ENCODE data around the gene ZEB2. TPM values are rescaled to one million over a fixed set of nuclear protein-coding genes. Genes with fewer than 3 reads are reported as not detected.

ZEB2 gene
- total and polyA plus RNA-seq, 2 of the 13 experiments (the other 11 are each of a cell fraction or from before 2014, with no cell fraction given), result 0.07 TPM; not detected in 1

DNA sequence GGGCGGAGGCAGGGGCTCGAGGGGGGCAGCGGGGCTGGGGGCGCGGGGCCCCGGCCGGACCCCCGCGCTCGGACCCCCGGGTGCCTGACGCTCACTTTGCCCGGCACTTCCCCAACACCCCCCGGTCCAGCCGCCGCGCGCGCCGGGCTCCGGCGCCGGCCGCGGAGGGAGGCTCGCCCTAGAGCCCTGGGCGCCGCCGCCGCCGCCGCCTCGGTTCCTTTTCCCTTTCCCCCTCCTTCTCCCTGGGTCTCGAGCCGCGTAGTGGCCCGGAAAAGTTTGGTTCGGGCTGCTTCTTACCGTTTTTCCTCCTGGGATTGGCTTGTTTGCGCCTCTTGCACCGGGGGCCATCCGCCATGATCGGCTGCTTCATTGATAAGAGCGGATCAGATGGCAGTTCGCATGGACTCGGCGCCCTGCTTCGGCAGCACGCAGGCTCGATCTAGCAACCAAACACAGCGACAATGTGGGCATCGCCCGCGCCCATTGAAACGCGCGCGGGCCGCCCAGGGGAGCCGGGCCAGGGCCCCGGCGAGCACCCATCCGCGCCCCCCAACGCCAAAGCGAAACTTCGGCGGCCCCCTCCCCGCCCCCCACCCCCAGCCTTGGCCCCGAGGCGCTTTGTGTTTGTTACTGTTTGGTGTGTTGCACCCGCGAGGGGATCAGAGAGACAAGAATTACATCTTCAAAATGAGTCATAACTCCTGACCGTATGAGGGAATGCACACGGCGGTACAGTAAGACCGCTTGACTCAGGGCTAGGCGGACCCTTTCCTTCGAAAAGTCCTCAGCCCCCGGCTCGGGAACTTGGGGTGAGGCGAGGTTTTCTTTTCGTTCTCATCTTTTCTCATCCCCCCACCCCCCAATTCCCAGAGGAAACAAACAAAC is 2.7 kb downstream of the ZEB2 start (continued):
- TF ChIP-seq ZNF235 (CRISPR knock-in tag; IDR thresholded peaks at IDR 0.05; ENCODE audit: borderline replicate concordance), result no peak
- TF ChIP-seq EZH2 (conservative IDR thresholded peaks at IDR 0.05; ENCODE audit: low read depth, low read length), result no peak; the same call in 1 of the 2 replicates
- no peak for TF ChIP-seq ZFP82 (CRISPR knock-in tag; IDR thresholded peaks at IDR 0.05; ENCODE audit: borderline replicate concordance)
- TF ChIP-seq, protein P1, sequence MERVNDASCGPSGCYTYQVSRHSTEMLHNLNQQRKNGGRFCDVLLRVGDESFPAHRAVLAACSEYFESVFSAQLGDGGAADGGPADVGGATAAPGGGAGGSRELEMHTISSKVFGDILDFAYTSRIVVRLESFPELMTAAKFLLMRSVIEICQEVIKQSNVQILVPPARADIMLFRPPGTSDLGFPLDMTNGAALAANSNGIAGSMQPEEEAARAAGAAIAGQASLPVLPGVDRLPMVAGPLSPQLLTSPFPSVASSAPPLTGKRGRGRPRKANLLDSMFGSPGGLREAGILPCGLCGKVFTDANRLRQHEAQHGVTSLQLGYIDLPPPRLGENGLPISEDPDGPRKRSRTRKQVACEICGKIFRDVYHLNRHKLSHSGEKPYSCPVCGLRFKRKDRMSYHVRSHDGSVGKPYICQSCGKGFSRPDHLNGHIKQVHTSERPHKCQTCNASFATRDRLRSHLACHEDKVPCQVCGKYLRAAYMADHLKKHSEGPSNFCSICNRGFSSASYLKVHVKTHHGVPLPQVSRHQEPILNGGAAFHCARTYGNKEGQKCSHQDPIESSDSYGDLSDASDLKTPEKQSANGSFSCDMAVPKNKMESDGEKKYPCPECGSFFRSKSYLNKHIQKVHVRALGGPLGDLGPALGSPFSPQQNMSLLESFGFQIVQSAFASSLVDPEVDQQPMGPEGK (CRISPR knock-in tag; IDR thresholded peaks at IDR 0.05), result no peak
- no peak for TF ChIP-seq GLI4 (CRISPR knock-in tag; IDR thresholded peaks at IDR 0.05; ENCODE audit: borderline replicate concordance)
- 0 out of 2 replicates have a peak, but pooled peaks have one; percentile 15 for TF ChIP-seq HNRNPL (IDR thresholded peaks at IDR 0.05; ENCODE audit: low read depth, low read length)
- TF ChIP-seq RBAK (CRISPR knock-in tag; IDR thresholded peaks at IDR 0.05), result no peak
- TF ChIP-seq, protein P2, sequence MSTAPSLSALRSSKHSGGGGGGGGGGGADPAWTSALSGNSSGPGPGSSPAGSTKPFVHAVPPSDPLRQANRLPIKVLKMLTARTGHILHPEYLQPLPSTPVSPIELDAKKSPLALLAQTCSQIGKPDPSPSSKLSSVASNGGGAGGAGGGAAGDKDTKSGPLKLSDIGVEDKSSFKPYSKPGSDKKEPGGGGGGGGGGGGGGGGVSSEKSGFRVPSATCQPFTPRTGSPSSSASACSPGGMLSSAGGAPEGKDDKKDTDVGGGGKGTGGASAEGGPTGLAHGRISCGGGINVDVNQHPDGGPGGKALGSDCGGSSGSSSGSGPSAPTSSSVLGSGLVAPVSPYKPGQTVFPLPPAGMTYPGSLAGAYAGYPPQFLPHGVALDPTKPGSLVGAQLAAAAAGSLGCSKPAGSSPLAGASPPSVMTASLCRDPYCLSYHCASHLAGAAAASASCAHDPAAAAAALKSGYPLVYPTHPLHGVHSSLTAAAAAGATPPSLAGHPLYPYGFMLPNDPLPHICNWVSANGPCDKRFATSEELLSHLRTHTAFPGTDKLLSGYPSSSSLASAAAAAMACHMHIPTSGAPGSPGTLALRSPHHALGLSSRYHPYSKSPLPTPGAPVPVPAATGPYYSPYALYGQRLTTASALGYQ (CRISPR knock-in tag; IDR thresholded peaks at IDR 0.05), result no peak
- 0 out of 2 replicates have a peak, but pooled peaks have one; percentile 6 for TF ChIP-seq SALL1 (CRISPR knock-in tag; IDR thresholded peaks at IDR 0.05)
- TF ChIP-seq ZSCAN31 (CRISPR knock-in tag; IDR thresholded peaks at IDR 0.05; ENCODE audit: low read depth), result no peak
- TF ChIP-seq ZNF12 (CRISPR knock-in tag; IDR thresholded peaks at IDR 0.05), result 0 out of 2 replicates have a peak, but pooled peaks have one; percentile 49
- no peak for TF ChIP-seq TP53 (CRISPR knock-in tag; conservative IDR thresholded peaks at IDR 0.05)
- TF ChIP-seq, protein P3, sequence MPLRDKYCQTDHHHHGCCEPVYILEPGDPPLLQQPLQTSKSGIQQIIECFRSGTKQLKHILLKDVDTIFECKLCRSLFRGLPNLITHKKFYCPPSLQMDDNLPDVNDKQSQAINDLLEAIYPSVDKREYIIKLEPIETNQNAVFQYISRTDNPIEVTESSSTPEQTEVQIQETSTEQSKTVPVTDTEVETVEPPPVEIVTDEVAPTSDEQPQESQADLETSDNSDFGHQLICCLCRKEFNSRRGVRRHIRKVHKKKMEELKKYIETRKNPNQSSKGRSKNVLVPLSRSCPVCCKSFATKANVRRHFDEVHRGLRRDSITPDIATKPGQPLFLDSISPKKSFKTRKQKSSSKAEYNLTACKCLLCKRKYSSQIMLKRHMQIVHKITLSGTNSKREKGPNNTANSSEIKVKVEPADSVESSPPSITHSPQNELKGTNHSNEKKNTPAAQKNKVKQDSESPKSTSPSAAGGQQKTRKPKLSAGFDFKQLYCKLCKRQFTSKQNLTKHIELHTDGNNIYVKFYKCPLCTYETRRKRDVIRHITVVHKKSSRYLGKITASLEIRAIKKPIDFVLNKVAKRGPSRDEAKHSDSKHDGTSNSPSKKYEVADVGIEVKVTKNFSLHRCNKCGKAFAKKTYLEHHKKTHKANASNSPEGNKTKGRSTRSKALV (CRISPR knock-in tag; IDR thresholded peaks at IDR 0.05), result peak; percentile 21; the same call in 1 of the 2 replicates
- TF ChIP-seq, protein P4, sequence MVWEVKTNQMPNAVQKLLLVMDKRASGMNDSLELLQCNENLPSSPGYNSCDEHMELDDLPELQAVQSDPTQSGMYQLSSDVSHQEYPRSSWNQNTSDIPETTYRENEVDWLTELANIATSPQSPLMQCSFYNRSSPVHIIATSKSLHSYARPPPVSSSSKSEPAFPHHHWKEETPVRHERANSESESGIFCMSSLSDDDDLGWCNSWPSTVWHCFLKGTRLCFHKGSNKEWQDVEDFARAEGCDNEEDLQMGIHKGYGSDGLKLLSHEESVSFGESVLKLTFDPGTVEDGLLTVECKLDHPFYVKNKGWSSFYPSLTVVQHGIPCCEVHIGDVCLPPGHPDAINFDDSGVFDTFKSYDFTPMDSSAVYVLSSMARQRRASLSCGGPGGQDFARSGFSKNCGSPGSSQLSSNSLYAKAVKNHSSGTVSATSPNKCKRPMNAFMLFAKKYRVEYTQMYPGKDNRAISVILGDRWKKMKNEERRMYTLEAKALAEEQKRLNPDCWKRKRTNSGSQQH (CRISPR knock-in tag; IDR thresholded peaks at IDR 0.05; ENCODE audit: low read depth), result no peak
- TF ChIP-seq, protein P5, sequence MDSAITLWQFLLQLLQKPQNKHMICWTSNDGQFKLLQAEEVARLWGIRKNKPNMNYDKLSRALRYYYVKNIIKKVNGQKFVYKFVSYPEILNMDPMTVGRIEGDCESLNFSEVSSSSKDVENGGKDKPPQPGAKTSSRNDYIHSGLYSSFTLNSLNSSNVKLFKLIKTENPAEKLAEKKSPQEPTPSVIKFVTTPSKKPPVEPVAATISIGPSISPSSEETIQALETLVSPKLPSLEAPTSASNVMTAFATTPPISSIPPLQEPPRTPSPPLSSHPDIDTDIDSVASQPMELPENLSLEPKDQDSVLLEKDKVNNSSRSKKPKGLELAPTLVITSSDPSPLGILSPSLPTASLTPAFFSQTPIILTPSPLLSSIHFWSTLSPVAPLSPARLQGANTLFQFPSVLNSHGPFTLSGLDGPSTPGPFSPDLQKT (CRISPR knock-in tag; IDR thresholded peaks at IDR 0.05; ENCODE audit: borderline replicate concordance), result no peak
- TF ChIP-seq, protein P6, sequence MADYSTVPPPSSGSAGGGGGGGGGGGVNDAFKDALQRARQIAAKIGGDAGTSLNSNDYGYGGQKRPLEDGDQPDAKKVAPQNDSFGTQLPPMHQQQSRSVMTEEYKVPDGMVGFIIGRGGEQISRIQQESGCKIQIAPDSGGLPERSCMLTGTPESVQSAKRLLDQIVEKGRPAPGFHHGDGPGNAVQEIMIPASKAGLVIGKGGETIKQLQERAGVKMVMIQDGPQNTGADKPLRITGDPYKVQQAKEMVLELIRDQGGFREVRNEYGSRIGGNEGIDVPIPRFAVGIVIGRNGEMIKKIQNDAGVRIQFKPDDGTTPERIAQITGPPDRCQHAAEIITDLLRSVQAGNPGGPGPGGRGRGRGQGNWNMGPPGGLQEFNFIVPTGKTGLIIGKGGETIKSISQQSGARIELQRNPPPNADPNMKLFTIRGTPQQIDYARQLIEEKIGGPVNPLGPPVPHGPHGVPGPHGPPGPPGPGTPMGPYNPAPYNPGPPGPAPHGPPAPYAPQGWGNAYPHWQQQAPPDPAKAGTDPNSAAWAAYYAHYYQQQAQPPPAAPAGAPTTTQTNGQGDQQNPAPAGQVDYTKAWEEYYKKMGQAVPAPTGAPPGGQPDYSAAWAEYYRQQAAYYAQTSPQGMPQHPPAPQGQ (CRISPR knock-in tag; IDR thresholded peaks at IDR 0.05; ENCODE audit: borderline replicate concordance), result no peak
- no peak for TF ChIP-seq SIX1 (CRISPR knock-in tag; IDR thresholded peaks at IDR 0.05; ENCODE audit: borderline replicate concordance)

Data from HepG2 (cell line).